Thyroid gland (tissue), 4 donors: ENCODE data around the gene PRKCH.

ENCODE experiments used
- CTCF ChIP-seq, 6 experiments: fragments of 200-600 bp in 3 of 6; fragments of 450-650 bp in 3 of 6; sonication (generic) in 3 of 6; IDR thresholded peaks; one replicate each; pipeline ENCODE4 v1.5.1; 2016 to 2019; ENCODE audit warnings: antibody characterized with exemption in 6 of 6, mild to moderate bottlenecking in 2 of 6, inconsistent platforms in 1 of 6, moderate library complexity in 1 of 6
- POLR2A ChIP-seq, 2 donors: fragments of 450-650 bp; IDR thresholded peaks; one replicate each; pipeline ENCODE4 v1.6.1; 2017; ENCODE audit warnings: antibody characterized with exemption in 2 of 2, mild to moderate bottlenecking in 2 of 2, moderate library complexity in 1 of 2

- TF ChIP-seq CTCF (IDR thresholded peaks at IDR 0.05) (no peak), POLR2A (IDR thresholded peaks at IDR 0.05) (no peak)
These were observed 36.0 kb upstream of the PRKCH start for GRCh38 chr14:61285364-61285763.
